Measurements from ENCODE around the gene MED13. TPM values are rescaled to one million over a fixed set of nuclear protein-coding genes. Genes with fewer than 3 reads are reported as not detected.
"Not testable (repeated sequence)": the region's sequence is repeated elsewhere in the genome, so short reads cannot be mapped to it uniquely, and the experiment has no call there.

MED13 gene
- polyA plus RNA-seq, 3 donors = 46.1 to 52.2 (median 49.0) TPM

DNA sequence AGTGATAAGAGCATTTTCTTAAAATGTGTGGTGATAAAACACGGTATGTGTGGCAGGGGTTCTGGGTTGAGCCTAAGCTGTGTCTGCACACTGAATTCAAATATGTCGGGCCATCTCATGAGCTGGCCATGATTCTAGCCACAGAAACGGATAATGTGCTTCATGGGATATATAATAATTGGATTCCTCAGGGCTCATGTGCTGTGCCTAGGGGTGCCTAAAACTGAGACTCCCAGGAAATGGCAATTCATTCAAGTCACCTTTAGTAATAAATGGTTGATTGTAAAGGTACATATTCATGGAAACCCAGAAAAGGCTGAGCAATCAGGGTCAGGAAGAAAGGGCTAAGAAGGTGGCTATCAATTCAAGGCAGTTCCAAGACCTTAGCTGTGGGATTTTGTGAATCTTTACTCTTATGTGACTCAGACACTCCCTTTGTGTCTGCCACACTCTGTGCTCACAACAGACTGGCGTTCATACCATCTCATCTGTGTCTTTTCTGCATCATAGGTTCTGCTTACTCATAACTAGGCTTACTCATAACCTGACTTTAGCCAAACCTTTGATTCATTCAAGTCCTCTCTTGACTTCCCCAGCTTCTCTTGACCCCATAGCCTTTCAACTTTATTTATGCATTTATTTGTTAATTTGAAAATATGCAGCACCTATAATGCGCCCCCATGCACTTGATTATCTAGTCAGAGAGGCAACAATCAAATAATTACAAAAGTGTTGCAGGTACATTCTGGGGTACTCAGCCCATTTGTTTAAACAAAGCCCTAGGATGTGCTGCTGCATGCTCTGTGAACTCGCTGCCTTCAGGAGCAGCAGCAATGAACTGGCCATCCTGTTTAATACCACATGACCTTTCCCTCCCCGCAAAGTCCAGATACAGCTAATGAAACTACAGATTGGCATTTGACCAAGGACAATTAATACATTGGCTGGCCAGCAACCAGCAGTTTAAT lies 28.4 kb upstream of the MED13 start:
- DNase-seq (ENCODE audit: extremely low read depth in 1 of 11, low read depth in 9 of 11, low spot score in 4 of 11) = no peak

DNA sequence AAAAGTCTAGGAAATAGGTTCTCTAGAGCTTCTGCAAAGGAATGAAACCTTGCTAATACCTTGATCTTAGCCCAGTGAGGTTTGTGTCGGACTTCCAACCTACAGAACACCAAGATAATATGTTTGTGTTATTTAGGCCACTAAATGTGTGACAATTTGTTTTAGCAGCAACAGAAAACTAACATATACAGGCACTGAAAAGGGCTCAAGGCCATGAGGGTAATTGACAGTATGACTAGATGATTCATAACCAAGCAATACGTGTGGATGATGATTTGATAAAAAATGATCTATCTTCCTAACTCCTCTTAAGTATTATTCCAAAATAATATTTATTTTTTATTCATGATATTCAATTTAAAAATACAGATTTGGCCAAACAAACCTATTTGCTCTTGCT lies 27.7 kb upstream of the MED13 start:
- DNase-seq (ENCODE audit: extremely low read depth in 1 of 11, low read depth in 9 of 11, low spot score in 4 of 11) = no peak

DNA sequence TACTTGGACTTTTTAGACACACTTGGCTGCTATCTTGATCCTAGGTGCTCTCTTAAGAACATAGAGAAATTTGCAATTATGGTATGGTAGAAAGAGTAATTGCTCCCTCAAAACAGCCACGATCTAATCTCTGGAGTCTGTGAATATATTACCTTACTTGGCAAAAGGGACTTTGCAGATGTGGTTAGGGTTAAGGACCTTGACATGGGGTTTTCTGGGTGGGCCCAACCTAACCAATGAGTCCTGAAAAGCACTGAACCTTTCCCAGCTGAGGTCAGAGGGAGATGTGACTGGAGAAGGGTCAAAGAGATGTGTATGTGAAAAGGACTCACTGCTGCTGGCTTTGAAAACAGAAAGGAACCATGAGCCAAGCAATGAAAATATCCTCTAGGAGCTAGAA lies 26.7 kb upstream of the MED13 start:
- DNase-seq (ENCODE audit: extremely low read depth in 1 of 11, low read depth in 9 of 11, low spot score in 4 of 11) = no peak

DNA sequence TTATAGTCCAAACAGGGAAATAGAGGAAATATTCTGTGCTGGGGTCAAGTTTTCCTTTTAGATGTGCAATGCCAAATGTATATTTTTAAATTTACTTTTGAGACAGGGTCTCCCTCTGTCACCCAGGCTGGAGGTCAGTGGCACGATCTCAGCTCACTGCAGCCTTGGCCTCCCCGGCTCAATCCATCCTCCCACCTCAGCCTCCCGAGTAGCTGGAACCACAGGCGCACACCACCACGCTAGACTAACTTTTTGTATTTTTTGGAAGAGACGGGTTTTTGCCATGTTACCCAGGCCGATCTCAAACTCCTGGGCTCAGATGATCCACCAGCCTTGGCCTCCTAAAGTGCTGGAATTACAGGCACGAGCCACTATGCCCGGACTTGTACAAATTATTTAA lies 25.8 kb upstream of the MED13 start:
- DNase-seq (ENCODE audit: extremely low read depth in 1 of 11, low read depth in 9 of 11, low spot score in 4 of 11) = no peak

DNA sequence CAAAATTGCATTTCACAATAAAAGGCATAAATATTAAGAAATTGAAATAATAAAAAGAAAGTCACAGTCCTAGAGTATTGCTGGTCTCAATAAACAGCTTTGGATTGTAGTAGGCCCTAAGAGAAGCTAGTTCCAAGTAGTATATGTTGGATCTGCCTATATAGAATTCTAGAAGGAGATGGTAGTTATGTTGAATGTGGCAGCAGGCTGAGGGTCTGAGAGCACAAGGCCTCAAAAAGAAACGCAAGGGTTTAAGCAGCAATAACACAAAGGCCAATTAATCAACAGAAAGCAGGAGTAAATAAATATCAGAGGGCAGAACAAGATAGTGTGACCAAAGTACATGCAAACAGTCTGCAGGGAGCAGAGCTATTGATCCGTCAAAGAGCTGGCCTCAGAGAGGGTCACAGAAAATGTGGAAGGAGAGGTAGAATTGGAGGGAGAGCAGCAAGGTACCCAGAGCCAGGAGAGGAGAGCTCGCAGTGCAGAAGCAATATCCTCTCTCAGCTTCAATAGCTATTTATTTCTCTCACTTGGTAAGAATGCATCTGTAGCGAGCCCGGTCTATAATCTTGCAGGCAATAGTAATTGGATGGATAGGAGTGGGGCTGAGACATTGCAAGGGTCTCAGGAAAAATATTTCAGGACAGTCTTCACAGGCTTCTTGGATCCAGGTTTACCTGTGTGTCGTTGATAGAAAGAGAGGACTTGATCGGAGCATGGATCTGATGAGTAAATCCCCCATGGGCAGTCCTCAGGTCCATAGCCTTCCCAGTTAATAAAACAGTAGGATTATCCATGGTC lies 25.1 kb upstream of the MED13 start:
- DNase-seq (ENCODE audit: extremely low read depth in 1 of 11, low read depth in 9 of 11, low spot score in 4 of 11) = no peak

DNA sequence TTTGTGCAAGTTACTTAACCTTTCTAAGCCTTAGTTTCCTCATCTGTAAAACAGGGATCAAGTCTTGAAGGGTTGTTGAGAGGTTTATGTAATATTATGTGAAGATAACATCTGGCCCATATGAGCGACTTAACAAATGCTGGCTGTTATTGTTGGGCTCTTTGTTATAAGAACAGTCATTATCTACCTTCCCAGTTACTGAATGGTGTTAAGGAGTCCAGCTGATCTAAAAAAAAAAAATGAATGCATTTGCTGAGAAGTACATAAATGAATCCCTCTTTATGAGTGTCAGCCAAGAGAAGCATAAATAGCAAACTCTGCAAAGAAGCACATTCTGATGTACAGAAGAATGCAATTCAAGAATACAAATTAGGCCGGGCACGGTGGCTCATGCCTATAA lies 24.3 kb upstream of the MED13 start:
- DNase-seq (ENCODE audit: extremely low read depth in 1 of 11, low read depth in 9 of 11, low spot score in 4 of 11) = no peak

DNA sequence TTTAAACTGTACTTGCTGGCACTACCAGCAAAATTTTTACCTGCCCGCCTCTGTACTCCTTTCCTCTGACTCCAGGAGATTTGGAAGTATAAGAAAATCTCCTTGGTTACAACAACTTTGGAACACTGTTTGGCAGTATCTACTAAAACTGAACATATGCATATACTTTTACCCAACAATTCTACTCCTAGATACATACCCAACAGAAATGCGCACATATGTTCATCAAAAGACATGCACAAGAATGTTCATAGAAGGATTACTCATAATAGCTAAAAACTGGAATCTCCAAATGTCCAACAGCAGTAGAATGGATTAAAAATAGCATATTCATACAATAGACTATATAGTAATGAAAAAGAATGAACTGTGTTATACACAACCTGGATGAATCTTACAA lies 21.7 kb upstream of the MED13 start:
- DNase-seq (ENCODE audit: extremely low read depth in 1 of 11, low read depth in 9 of 11, low spot score in 4 of 11) = no peak

DNA sequence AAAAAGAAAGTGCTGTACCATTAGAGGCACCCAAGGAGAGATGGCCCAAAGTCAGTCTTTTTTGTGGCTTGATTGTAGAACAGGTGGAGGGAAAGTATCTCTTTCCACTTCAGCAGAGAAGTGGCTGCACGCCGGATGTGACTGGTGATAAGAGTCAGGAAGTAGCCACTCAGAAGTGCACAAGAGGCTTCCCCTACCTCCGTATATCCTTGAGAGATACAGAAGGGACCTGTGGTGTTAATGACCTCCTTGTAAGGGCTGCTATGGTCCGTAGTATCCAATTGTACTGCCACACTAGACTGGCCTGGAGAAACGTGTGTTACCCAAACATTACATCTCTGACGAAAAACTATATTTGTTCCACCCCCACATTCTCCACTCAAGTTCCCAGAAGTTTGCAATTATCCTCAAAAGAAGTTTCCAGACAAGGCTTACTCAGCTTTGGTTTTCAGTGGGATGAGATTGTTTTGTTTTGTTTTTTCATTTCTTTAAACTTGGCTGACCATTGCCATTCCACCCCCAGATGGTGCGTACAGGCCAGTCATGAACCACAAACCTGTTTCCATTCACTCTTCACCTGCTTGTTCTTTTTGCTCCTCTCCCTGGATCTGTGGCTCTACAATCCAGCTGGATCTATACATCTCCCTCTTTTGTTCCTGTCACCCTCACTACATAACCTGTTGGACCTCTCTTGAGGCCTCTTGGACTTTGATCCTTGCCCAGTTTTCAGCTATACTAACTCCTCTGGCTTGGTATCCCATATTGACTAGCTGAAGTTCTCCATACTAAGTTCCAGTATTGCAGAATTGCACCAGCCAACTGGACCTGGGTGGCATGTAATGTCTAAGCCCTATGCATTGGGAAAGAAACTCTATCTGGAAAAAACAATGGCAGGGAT lies 20.7 kb upstream of the MED13 start:
- DNase-seq (ENCODE audit: extremely low read depth in 1 of 11, low read depth in 9 of 11, low spot score in 4 of 11) = no peak

DNA sequence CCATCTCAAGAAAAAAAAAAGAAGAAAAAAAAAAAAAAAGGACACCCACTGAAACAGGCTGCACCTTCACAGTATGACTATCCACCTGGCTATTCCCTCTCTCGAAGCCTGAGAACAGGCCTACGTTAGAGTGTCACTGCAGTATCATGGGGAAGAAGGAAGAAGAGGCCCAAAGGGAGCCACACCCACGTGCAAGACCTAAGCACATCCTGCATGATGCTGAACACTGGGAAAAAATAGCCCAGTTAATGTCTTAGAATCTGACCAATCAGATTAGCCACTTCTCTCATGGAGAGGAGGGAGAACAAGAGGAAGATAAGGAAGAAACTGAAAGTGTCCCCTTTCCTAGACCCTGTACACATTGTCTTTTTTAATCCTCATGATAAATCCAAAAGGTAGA lies 19.5 kb upstream of the MED13 start:
- no peak for DNase-seq (ENCODE audit: extremely low read depth in 1 of 11, low read depth in 9 of 11, low spot score in 4 of 11)

DNA sequence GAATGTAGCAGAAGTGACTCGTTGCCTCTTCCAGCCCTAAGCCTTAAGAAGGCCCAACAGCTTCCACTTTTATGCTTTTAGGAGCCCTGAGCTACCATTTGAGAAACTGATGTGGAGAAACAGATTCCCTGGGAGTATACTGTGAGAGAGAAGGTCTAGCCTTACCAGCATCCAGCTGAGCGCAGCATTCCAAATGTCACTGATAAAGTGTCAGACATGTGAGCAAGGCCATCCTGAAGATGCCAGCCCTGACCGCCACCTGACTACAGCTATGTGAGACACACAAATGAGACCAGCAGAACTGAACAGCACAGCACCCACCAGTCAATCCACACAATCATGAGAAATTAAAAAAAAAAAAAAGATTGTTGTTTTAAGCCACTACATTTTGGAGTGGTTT lies 18.6 kb upstream of the MED13 start:
- DNase-seq (ENCODE audit: extremely low read depth in 1 of 11, low read depth in 9 of 11, low spot score in 4 of 11) = no peak

DNA sequence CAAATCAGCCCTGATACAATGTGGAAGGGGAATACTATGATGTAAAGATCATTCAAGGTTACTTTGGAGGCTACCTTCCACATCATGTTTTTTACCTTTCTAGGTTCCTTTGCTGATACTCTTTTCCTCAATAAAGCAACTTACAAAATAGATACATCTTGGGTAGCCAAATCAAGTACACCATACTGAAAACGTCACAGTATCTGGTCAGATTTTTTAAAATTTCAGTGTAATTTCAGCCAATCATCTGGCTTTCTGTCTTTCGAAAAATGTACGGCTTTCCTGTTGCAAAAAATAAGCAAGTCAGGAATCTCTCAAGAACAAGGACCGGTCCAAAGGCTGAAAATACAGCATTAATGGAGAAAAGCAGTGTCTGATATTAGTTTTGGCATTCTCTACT lies 15.6 kb upstream of the MED13 start:
- no peak for DNase-seq (ENCODE audit: extremely low read depth in 1 of 11, low read depth in 9 of 11, low spot score in 4 of 11)

DNA sequence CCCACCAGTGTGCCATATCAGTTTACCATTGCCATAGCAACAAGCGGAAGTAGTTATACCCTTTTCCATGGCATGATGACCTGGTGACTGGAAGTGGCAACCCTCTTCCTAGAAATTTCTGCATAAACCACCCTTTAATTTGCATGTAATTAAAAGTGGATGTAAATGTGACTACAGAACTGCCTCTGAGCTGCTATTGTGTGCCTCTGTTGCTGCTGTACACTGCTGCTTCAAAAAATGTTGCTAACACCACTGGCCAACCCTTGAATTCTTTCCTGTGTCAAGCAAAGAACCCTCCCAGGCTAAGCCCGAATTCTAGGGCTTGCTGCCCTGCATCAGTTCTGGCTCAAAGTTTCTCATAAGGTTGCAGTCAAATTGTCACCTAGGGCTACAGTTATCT lies 12.9 kb upstream of the MED13 start:
- DNase-seq (ENCODE audit: extremely low read depth in 1 of 11, low read depth in 9 of 11, low spot score in 4 of 11) = no peak

DNA sequence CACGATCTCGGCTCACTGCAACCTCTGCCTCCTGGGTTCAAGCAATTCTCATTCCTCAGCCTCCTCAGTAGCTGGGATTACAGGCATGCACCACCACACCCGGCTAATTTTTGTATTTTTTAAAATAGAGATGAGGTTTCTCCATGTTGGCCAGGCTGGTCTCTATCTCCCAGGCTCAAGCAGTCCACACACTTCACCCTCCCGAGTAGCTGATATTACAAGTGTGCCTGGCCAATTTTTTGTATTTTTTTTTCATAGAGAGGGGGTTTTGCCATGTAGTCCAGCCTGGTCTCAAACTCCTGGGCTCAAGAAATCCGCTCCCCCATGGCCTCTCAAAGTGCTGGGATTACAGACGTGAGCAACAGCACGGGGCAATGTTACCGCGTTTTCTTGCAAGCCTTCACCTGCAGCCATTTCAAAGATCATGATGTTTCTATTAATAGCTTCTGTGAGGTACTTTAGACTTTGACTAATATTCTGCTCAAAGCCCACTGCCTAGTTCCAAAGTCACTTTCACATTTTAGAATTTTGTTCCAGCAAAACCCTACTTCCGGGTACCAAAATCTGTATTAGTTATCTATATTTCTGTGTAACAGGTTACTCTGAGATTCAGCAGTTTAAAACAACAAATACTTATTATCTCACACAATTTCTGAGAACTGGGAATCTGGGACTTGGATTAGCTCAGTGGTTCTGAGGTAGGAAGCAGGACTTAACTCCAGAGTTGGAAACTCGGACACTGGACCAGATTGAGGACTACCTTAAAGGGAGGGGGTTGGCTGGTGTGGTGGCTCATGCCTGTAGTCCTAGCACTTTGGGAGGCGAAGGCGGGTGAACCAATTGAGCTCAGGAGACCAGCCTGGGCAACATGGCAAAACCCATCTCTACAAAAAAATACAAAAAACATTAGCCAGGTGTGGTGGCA lies 12.0 kb upstream of the MED13 start:
- DNase-seq (ENCODE audit: extremely low read depth in 1 of 11, low read depth in 9 of 11, low spot score in 4 of 11) = no peak

DNA sequence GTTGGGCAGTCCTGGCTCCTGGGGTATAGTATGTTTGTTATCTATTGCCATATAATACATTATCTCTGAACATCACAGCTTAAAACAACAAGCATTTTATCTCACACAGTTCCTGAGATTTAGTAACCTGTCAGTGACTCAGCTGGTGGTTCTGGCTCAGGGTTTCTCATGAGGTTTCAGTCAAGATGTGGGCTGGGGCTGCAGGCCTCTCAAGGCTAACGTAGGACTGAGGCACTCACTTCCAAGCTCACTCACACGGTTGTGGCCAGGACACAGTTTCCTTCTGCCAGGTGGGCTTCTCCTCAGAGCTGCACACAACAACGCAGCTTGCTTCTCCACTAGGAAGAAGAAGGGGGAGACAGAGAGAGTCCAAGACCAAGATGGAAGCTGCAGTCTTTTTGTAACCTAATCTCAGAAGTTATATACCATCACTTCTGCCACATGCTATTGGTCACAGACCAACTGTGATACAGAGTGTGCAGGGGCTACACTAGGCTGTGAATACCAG lies 10.3 kb upstream of the MED13 start:
- no peak for DNase-seq (ENCODE audit: extremely low read depth in 1 of 11, low read depth in 9 of 11, low spot score in 4 of 11)

DNA sequence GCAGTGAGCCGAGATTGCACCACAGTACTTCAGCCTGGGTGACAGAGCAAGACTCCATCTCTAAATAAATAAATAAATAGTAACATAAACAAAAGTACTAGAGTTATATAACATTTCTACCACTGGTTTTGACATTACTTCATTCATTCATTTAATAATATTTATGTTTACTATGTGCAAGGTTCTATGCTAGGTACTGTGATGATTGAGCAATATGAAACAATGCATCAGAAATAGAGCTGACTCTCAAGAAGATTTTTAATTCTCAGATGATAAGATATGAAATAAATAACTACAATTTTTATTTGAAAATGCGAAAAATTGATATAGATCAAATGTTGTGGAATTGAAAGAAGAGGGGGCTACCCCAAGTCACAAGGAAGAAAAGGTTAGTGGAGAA lies 8.9 kb upstream of the MED13 start:
- no peak for DNase-seq (ENCODE audit: extremely low read depth in 1 of 11, low read depth in 9 of 11, low spot score in 4 of 11)

DNA sequence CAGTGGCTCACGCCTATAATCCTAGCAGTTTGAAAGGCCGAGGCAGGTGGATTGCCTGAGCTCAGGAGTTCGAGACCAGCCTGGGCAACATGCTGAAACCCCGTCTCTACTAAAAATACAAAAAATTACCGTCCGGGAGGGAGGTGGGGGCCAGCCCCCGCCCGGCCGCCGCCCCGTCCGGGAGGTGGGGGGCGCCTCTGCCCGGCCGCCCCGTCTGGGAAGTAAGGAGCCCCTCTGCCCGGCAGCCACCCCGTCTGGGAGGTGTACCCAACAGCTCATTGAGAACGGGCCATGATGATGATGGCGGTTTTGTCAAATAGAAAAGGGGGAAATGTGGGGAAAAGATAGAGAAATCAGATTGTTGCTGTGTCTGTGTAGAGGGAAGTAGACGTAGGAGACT lies 7.8 kb upstream of the MED13 start:
- not testable (repeated sequence) for DNase-seq (ENCODE audit: extremely low read depth in 1 of 11, low read depth in 9 of 11, low spot score in 4 of 11)

DNA sequence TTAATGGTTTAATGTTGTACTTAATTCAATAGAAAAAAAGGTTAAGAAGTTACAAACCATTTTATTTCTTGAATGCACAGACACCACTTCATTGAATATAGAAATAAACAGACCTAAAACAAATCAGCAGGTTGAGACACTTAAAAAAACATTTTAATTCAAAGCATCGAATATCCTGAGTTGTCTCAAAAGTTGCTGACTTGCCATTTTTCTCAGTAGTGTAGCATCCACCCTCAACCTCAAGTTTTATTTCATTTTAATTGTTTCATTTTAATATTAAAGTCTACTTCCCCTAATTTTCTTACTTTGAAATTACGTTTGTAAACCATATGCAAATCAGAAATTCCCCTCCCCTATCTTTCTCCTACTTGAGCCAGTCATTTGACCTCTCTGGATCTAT lies 5.8 kb upstream of the MED13 start:
- no peak for DNase-seq (ENCODE audit: extremely low read depth in 1 of 11, low read depth in 9 of 11, low spot score in 4 of 11)
